CMK (cell line): ENCODE data around the gene PACSIN3.
"Not testable (repeated sequence)": the region's sequence is repeated elsewhere in the genome, so short reads cannot be mapped to it uniquely, and the experiment has no call there.

ENCODE experiments used
- DNase-seq: peaks from one replicate; pipeline ENCODE4 v3.0.0-alpha.2; 2010; ENCODE audit warnings: low read depth

PACSIN3 gene

DNA sequence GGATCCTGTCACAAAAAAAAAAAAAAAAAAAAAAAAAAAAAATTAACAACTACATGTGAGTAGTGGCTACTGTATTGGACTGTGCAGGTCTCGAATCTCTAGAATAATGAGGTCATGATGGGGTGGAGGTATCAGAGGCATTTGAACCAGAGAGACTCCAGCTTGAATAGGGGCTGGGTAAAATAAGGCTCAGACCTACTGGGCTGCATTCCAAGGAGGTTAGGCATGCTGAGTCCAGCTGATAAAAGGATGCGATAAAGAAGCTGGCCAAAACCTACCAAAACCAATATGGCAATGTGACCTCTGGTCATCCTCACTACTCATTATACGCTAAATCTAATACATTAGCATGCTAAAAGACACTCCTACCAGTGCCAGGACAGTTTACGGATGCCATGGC, 5.9 kb upstream of the PACSIN3 start:
- no peak for DNase-seq

DNA sequence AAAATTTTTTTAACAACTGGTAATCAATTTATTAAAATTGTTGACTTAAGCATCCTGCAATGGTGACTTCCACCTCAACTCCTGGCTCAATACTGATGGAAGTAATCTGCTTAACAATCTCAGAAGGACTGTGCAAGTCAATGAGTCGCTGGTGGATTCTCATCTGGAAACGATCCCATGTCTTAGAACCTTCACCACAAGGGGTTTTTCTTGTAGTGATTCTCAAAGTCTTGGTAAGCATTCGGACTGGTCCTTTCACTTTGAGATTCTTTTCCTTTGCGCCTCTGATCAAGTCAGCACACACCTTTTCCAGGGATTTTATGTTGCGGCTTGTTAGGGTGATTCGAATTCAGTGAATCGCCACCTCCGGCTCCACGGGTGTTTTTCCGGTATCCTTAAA, 4.9 kb upstream of the PACSIN3 start:
- not testable (repeated sequence) for DNase-seq

DNA sequence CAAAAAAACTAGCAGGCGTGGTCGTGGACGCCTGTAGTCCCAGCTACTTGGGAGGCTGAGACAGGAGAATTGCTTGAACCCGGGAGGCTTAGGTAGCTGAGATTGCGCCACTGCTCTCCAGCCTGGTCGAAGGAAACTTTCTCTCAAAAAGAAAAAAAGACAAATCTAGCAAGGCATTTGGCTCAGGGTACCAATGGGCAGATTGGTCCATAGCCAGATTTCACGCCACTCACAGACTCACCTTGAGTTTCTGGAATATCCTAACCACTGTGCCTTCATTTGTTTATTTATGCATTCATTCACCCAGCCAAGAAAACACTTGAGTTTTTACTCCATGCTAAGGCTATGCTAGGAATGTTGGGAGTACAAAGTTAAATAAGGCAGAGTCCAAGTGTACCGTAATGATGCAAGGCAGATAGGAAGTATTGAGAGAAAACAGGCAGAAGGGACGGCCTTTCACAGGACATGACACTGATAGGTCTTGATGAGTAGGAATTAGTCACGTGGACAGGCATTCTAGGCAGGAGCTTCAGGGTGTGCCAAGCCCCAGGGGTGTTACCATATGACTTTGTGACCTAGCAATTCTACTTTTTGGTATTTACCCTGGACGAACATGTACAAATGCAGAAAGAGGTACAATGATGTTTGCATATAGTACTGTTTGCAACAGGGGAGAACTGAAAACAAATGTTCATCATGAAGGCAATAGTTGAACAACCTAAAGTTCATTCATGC, 3.0 kb upstream of the PACSIN3 start:
- DNase-seq: no peak

DNA sequence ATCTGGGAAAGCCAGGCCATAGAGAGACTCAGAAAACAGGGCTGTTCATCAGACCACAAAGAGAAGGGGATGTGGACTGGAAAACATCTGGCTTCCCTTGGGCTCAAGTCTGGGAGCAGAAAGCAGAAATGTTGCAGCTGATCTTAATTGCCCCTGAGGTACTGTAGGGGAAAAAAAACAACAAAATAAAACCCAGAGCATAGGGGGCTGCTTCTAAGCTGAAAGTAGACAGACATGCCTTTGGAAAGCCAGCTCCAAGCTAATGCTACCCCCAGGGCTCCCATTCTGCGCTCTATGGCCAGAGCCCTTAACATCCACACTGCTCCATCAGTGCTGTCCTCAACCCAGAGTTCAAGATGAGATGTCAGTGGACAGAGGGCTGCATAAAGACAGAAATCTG, 2.0 kb upstream of the PACSIN3 start:
- no peak for DNase-seq

DNA sequence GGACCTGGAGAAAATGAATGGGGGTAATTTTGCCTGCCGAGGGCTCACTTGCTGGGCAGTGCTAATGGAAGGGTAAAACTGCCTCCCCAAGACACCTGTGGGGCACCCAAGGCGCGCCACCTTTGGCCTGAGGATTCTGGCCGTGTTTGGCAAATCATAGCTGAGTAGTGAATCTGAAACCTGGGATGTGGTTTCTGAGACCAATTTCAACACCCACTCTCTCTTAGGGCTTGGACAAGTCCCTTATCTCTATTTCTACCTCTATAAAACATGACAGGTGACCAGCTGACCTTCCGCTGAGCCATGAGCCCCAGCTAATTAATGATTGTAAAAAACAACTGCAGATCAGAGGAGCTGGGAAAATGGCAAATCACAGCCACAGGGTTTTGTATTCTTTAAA, 1.5 kb upstream of the PACSIN3 start:
- DNase-seq: no peak

DNA sequence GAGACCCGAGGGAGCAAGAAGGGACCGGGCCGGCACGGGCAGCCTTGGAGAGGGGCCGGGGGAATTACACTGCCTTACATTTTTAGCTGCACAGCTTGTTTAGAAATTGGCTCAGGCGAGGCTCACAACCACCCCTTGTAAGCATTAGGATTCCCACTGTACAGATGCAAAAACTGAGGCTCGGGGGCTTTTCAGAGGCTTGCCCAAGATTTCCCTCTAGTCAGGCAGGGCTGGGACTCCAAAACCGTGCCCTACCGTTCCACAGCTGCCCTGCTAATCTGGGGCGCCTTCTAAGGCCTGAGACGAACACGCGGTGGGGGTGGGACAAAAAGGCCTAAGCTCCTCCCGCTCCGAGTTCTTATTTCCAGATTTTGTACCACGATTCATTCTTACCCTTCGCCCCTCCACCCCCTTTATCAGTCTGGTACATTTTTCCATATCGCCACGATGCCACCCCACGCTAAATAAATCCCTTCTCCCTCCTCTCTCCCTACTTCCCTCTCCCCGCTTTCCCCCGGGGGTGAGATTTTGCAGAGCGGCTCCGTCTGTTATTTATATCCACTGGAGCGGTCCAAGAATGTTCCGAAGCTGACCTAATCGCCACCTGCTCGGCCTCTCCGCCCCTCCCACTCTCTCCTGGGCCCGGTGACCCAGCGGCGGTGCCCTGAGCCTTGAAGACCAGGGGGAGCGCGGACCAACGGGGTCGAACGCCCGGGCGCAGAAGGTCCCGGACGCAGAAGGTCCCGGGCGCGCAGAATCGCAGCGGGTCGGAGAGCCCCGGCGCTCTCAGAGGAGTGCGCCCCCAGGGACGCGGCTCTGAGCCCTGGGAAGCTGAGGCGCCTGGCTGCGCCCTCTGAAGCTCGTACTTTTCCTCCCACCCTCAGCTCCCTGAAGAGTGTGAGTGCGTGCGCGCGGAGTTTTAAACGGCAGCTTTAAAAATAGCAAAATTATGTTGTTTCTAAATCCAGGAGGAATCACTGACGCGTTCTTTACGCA, 764 bp upstream of the PACSIN3 start:
- DNase-seq: no peak

DNA sequence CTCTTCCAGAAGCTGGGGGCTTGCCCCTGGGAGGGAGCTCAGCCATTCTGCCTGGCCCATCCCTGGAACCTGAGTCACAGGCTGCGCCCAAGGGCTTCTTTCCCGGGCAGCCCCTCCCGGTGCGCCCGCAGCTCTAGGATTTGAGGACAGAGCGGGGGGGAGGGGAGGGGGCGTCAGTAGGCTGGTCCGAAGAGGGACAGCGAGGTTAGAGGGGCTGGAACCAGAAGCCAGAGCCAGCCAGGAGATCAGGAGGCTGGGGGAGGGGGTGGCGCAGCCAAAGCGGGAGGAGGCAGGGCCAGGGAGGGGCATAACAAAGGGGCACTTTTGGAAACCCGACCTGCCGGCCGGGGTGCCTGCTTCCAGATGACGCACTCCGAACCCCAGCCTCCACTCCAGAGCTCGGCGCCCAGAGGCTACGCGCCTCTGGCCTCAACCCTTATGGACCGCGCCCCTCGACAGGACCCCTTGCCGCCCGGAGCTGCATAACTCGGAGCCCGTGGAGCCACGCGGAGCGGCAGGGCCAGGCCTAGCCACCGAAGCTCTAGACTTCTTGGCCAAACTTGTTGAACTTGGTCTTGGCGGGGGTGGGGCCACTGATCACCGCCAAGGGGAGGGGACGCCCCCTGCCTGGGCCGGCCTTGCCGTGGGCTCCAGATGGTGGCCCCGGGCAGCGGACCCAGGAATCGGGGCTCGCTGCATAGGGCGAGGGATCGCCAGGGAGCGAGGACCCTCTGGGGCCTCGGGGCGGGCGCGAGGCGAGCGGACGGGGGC, 744 bp downstream of the PACSIN3 start:
- DNase-seq: no peak

DNA sequence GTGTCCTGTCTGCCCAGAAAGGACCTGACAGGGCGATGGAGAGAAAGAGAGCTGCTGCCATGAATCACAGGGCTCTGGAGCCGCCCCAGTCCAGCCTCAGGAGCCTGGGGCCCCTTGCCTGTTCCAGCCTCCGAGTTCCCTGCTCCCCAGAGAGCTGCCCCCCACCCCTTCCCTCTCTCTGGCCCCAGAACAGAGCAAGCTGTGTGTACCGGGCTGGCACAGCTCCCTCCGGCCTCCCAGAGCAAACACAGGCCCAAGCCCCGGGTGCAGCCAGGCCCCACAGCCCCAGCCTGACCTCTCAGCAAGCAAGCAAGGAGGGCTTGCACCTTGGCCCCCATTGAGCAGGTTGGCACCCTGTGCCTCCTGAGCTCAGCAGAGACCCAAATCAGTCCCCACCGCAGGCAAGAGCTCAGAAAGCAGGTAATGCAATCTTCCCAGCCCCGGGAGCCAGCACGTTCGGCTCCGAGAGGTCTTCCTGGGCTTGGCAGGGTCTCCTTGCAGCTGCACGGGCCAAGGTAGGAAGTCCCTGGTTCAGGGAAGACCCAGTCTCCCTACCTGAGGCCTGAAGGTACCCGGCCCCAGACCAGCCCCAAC, 1.4 kb downstream of the PACSIN3 start:
- DNase-seq: no peak

DNA sequence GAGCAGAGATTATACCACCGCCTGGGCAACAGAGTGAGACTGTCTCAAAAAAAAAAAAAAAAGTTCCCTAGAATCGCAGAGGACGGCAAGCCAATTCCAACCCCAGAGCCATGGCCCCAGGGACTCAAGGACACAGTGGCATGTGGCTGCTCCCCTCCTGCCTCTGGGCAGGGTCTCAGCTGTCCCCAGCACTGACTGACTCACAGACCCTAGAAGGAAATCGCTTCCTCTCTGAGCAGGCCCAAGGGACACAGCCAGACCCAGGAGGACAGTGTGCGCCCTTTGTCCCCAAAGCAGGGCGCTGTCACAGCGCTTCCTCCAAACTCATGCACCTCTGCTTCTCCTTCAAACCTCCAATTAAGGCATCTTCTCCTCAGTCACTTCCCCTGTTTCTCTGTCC, 2.3 kb downstream of the PACSIN3 start:
- no peak for DNase-seq

DNA sequence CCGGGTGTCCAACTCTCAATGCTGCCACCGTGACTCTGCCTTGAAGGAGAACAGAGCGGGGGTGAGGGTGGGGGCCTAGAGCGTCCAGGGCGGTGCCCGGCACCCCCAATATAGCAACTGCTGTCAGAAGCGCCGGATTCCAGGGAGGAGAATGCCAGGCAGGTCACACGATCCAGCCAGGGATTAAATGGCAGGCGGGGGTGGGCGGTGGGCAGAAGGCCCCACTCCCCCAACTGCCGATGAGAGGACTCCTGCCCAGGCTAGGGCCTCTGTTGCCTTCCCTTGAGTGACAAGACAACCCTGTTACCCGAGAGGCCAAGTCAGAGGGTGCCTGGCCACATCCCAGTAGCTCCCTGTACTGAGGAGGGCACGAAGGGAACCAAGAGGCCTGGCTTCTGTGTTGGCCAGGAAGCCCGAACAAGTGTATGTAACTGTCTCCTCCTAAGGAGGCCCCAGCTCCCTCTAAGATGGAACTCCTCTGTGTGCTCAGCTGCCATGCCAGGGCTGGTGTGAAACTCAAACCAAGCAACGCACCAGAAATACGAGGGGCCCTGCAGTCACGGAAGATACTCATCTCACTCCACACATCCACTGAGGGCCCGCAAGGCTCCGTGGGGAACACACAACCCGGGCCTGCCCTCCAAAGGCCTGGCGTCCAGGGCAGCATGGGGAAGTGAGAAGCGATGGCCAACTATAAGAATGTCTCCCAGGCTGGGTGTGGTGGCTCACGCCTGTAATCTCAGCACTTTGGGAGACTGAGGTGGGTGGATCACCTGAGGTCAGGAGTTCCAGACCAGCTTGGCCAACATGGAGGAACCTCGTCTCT, 3.0 kb downstream of the PACSIN3 start:
- no peak for DNase-seq

DNA sequence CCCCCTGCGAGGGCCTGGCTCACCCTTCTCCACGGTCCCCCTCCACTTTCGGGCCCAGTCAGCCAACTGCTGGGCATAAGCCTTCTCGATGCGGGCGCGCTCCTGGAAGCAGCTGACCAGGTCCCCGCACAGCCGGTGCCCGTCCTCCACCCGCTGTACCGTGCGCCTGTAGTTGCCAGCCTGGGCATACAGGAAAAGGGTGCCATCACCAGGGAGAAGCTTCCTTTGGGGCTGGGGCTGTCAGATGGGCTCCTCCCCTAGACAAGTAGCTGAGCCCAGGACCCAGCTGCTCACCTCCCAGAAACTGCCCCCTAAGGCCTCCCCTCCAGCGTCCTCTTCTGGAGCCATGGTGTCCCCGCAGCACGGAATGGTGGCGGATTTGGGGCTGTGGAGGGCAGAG, 3.9 kb downstream of the PACSIN3 start:
- no peak for DNase-seq

DNA sequence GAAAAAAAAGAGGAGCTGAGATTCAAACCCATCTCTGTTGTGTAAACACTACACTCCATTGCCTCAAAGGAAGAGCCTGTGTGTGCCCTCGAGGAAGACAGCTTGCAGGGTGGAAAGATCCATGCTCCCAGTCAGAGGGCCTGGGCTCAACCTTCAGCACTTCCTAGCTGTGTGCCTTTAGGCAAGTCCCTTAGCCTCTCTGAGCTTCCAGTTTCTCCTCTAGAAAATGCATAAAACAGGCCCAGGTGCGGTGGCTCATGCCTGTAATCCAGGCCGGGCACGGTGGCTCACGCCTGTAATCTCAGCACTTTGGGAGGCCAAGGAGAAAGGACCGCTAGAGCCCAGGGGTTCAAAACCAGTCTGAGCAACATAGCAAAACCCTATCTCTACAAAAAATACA, 5.0 kb downstream of the PACSIN3 start:
- no peak for DNase-seq

DNA sequence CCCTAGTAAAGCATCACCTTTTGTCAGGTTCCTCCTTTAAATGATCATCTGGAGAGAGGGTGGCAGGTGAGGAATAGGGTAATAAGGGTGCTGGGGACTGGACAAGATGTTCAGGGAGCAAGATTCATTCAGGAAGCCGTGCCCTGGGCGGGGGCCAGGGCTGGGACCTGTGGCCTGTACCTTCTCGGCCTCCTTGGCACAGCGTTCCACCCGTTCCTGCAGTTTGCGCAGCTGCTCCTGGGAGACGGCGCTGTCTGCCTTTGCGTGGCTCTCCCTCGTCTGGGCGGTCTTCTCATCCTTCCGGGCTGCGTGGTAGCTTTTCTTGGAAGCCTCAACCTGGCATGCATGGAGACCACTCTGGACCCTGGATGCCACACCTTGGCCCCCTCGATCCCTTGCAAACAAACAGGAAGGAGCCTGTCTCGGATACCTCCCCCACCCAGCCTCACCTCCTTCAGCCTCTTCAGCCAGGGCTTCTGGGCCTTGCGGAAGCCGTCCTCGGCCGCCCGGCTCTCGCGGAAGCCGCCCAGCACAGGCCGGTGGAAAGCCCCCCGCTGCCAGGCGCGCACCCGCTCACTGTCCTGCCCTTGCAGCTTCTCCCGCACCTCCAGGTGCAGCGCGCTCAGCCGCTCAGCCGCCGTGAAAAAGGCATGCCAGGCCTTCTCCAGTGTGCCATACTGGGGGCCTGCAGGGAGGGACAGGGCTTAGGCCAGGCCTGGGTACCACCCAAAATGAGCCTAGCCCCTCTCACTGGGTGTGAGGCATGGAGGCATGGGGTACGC, 6.0 kb downstream of the PACSIN3 start:
- no peak for DNase-seq

DNA sequence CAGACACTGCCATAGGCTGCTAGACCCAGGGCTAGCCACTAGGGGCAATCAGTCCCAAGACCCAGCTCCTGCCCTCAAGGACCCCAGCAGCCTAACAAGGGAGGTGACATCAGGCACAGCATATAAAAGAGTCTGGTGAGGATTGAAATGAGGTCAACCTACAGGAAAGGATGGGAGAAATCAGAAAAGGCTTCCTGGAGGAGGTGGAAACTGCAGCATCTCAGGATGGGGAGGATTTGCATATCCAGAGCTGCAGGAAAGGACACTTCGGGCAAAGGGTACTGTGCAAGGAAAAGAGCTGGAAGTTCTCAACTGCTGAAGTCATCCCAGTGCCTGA, 6.6 kb downstream of the PACSIN3 start:
- no peak for DNase-seq

DNA sequence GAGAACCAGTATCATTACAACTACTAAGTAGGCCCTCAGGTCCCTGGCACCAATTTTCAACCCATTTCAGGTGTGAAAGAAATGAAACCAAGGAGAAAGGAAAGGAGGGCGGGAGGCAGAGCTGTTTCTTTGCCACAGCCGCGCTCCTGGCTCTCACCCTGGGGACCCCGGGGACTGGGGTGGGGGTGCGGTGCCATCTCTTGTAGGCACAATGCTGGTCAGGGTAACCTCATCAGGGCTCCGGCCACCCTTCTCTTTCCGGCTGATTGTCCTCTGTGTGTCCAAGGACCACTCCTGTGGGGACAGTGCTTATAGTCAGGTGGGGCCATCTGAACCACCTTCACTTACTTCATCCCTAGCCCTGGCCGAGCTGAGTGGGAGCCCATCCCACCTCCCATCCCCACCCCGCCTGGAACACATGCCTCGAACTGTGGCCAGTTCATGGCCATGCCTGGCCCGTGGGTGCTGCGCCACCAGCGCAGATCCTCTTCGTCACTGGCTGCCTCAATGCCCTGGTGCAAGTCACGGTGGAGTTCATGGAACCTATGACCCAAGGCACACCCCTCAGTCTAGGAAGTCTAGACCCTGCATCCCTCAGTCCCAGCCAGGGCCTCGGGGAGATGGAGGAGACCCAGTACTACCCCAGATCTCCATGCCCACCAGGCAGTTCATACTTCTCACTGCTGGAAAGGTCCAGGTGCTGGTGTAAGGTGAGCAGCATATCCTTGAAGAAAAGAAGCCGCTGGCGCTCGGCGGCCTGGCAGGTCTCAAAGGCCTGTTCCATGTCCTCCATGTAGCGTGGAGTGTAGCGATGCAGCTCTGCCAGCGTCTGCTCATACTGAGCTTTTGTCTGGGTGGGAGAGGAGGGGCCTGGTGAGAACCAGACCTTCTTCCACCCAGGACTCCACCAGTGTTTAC, 7.2 kb downstream of the PACSIN3 start:
- DNase-seq: no peak

DNA sequence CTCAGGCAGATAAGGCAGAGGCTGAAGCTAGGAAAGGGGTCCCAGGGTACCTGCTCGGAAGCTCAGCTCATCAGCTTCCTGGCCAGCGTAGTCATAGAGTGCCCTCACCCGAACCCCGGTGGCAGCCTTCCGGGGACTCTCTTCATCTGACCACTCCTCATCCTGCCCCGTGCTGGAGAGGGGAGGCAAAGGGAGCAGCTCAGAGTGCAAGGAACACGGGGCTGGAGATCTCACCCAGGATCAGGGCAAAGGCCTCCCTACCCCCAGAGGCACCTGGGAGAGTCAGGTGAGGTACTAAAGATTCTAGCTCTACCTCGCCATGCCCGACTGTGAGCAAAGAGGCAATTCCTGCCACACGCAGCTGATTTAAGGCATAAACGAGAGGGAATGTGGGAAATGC, 7.9 kb downstream of the PACSIN3 start:
- DNase-seq: no peak

DNA sequence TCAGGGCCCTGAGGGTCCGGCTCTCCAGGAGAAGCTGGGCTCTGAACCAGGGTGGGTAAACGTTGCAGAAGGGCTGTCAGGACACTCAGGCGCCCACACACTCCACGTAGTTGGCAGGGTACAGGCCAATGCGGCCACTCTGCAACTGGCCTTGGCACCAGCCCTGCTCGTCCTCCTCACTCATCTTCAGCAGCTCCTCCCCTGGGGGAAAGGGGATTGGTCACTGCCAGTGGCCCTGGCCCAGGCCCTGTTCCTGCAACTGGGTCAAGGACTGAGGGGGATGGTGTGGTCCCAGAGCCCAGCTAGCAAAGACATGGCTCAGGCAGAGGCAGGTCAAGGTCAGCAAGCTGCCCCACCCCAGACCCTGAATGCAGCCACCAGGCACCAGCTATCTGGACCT, 8.4 kb downstream of the PACSIN3 start:
- no peak for DNase-seq

DNA sequence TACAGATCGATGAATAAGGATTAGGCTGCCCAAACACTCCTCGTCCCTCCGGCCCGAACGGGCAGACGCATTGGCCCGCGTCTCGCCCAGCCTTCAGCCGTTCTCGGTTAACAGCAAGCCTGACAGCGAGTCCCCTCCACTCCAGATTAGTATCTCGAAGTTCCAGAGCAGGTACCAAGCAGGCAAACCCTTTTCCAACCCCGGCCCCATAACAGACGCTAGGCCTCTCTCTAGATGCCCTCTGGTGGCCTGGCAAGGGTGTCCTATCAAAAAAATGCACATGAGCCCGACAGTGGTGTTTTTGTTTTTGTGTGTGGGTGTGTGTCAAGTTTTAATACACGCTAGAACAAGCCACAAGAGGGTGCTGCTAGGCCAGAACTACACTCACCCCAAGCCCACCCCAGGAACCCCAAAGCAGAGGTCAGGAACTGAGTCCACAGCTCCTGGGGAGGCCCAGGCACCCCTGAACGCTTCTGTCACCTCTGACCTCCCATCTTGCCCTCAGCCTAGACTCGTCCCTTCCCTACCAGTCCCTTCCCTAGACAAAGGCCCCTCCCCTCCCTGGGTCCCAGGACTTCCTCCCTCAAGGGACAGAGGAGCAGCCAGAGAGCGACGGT, 8.9 kb downstream of the PACSIN3 start:
- DNase-seq: peak; percentile 76
